ENCODE measurements around the gene KRT4. TPM values are rescaled to one million over a fixed set of nuclear protein-coding genes. Genes with fewer than 3 reads are reported as not detected.

KRT4 gene
- polyA plus RNA-seq, 4 donors = 0.48 to 0.76 (median 0.61) TPM

DNA sequence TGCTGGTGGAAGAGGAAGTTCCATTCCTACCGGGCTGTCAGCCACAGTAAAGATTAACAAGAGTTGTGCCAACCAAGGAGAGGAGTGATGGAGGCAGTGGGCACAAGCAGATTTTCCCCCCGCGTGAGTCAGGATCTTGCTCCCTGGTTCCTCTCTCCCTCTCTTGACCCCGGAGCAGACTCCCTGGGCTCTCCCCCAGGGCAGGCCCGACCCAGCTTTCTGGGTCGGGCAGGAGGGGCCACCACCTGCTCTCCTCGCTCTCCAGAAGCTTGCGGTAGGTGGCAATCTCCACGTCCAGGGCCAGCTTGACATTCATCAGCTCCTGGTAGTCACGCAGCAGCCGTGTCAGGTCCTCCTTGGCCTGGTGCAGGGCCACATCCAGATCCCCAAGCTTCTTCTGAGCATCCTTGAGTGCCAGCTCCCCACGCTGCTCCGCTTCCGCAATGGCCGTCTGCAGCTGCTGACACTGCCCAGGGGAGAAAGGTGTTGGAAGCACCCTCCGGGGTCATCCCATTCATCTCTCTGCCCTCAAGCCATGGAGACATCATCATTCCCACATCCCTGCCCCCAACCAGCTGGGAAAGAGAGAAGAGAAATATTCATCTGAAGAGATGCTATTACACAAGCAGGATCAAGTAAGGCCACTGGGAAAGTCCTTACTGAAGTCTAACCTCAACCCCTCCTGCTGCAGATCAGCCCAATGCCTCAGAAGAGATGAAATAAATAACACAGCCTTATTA, 9.0 kb upstream of the KRT4 start:
- no peak for DNase-seq (ENCODE audit: low read depth in 4 of 4, low spot score in 2 of 4)

DNA sequence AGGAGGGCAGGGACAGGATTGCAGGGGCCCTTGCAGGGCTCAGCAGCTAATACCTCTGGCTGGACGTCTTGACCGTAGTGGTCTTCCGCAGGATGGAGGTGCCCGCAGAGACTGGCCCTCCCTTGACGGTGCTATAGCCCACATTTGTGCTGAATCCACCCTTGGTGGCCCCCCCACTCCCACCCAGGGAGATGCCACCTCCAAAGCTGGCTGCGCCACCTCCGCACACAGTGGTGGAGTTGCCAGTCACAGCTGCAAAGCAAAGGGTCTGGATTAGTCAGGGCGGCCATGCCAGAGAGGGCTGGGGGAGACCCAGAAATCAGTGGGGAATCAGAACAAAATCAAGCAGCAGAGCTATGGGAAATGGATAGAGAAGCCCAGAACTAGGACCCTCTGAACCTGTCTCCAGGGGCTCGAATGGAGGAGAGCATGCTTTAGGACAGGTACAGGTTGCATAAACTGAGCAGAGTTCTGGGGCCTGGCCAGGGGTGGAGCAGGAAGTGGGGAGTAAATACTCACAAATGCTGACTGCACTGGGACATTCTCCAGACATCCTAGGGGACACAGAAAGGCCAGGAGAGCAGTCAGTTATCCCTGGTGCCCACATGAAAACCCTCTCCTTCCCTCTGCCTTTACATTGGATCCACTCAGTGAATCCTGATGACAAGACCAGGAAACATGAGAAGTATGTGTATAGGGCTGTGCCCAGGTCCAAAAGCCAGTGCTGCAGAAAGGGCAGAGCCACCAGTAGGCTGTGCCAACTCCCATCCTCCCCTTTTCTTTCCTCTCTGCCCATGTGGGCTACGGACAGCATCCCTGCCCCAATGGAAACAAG, 8.1 kb upstream of the KRT4 start:
- DNase-seq (ENCODE audit: low read depth in 4 of 4, low spot score in 2 of 4) = no peak

- DNase-seq (ENCODE audit: low read depth in 4 of 4, low spot score in 2 of 4) = no peak
Measured at GRCh38 chr12:52821071-52821730, 7.3 kb upstream of the KRT4 start.

DNA sequence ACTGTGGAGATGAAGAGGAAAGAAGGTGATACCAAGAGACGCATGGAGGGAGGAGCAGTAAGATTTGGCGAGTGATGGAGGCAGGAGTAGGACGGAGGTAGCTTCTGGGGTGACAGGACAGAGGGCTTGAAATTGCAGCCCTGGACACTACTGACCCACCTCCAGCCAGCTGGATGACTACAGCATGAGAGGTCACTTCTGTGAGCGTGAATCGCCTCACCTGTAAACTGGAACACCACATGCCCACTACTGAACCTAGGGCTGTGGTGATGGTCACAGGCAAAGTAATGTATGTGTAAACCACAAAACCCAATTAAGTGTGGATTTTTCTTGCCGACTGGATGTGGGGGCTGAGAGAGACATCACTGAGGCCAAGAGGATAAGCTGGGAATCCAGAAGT, 6.6 kb upstream of the KRT4 start:
- DNase-seq (ENCODE audit: low read depth in 4 of 4, low spot score in 2 of 4) = no peak

GRCh38 chr12:52819731-52820510, 6.0 kb upstream of the KRT4 start:
- no peak for DNase-seq (ENCODE audit: low read depth in 4 of 4, low spot score in 2 of 4)

GRCh38 chr12:52818887-52819420, 5.0 kb upstream of the KRT4 start:
- no peak for DNase-seq (ENCODE audit: low read depth in 4 of 4, low spot score in 2 of 4)

DNA sequence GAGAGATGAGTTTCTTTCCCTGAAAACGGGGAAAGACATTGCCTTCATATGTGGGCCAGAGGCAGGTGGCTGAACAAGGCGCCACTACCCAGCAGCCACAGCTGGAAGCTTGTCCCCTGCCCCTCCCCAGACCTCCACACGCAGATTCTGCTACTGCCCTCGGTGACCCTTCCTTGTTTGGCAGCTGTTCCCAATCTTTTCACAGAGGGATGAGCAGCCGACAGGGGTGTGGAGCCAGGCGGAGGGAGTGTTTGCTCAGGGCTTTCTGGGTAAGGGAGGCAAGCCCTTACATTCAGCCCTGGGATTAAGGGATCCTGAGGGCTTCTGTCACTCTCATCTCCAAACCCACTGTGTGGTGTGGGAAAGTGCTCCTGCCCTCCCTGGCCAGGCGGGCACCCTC, 4.5 kb upstream of the KRT4 start:
- DNase-seq (ENCODE audit: low read depth in 4 of 4, low spot score in 2 of 4) = peak in 1 of 4 donors; percentile 15

DNA sequence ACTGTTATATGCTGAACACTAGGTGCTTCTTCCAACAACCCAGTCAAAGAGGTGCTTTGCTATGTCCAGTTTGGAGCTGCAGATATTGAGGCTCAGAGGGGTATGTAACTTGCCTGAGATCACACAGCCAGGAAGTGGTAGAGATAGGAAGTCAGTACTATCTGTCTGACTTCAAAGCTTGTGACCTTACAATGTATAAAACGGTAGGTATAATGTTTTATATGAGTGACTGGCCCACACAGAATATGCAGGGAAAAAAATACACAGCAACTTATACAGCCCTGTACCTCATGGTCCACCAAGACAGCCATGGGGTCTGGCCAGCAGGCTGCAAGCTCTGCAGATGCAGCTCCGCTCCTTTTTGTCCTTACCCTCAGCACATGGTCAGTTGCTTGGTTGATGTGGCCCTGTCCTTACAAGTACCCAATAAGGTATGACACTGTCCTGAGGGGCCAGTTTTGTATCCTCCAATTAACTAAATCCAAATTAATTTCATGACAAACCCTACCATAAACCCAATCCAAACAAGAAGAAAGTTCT, 3.9 kb upstream of the KRT4 start:
- DNase-seq (ENCODE audit: low read depth in 4 of 4, low spot score in 2 of 4) = no peak

DNA sequence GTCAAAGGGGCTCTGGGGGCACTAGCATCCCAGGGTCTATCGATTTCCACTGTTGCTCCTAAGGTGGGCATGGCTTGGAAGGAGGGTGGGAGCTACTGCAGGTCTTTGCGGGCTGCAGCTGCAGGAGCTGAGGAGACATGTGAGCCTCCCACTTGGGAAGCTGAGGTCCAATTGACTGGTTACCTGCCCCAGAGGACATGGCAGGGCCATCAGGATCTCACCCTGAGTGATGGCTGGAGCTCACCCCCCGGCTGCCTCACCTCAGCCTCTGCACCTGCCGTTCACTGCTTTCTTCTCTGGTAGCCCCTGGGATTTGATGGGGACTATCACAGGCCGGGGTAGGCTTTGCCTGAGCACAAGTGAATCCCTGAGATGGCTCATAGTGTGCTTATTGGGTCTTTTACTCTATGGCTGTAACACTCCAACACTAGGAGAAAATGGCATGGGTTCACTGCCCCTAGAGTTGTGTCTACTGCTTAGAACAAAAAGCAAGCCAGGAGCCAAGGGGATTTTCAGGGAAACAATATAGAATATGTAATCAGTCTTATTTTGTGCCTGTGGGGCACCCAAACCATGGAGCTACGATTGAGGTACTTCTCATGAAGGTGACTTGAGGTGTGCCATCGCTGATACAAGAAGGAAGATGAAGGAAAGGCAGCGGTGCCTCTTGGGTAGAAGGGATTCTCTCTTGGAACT, 3.2 kb upstream of the KRT4 start:
- DNase-seq (ENCODE audit: low read depth in 4 of 4, low spot score in 2 of 4) = no peak

- no peak for DNase-seq (ENCODE audit: low read depth in 4 of 4, low spot score in 2 of 4)
Measured at GRCh38 chr12:52815676-52816588, 2.0 kb upstream of the KRT4 start.

DNA sequence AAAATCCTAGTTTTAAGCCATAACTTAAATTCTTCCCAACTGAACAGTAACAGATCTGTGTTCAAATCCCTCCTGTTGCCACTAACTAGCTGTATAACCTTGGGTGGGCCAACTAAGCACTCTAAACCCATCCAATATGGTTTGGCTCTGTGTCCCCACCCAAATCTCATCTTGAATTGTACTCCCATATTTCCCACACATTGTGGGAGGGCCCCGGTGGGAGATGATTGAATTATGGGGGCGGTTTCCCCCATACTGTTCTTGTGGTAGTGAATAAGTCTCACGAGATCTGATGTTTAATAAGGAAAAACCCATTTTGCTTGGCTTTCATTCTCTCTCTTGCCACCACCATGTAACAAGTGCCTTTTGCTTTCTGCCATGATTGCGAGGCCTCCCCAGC, 1.2 kb upstream of the KRT4 start:
- DNase-seq (ENCODE audit: low read depth in 4 of 4, low spot score in 2 of 4) = no peak

DNA sequence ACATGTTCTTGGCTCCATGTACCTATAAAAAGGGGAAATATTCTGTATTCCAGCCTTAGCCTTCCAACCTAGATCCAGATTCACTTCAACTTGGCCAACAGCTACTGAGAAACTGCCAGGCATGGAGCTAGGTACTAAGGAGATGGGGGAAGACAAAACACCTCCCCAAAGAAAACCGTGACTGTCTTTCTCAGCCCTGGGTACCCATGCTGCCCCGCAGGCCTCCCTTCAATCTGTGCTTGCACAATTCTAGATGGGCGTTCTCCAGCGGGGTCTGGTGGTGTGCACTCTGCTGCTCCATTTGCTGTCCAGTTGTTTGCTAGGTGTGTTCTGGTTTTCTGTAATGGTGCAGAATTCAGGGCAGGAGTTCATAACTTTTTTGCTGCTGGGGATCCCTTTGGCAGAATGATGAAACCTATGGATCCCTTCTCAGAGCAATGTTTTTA, 817 bp upstream of the KRT4 start:
- DNase-seq (ENCODE audit: low read depth in 4 of 4, low spot score in 2 of 4) = no peak

DNA sequence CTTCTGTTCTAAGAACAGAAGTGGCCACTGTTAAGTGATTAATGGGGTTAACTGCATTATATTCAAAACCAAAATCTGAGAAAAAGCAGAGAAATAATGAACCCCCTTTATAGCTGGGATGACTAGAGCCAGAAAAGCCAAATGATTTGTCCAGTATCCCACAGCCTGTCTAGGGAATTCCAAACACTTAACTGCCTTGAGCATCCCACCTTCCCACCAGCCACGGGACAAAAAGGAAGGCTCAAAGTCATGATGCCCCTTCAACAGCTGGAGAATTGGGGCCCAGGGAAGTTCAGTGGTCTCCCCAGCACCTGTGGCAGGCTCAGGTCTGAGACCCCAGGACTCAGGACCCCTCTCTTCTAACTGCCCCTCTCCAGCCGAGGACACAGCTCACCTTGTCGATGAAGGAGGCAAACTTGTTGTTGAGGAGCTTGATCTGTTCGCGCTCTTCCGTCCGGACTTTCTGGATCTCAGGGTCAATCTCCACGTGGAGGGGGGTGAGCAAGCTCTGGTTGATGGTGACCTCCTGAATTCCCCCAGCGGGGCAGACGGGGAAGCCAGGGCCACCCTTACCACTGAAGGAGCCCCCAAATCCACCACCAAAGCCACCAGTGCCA, 605 bp downstream of the KRT4 start:
- DNase-seq (ENCODE audit: low read depth in 4 of 4, low spot score in 2 of 4) = no peak

DNA sequence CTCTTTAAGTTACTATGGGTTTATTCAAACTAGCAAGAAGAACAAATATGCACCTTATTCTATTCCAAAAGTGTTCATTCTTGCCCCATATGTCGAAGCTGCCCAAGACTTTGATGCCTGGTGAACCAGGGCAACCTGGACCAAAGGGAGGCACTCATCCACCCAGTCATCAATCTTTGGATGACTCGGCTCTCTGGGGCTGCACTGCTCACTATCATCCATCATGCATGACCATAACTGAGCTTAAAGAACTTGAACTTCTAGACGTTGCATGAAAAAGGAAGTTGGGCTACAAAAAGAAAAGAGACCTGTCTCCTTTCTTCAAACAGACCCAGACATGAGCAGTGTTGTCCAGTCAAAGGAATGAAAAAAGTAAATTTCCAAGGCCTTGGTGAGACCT, 1.2 kb downstream of the KRT4 start:
- no peak for DNase-seq (ENCODE audit: low read depth in 4 of 4, low spot score in 2 of 4)

DNA sequence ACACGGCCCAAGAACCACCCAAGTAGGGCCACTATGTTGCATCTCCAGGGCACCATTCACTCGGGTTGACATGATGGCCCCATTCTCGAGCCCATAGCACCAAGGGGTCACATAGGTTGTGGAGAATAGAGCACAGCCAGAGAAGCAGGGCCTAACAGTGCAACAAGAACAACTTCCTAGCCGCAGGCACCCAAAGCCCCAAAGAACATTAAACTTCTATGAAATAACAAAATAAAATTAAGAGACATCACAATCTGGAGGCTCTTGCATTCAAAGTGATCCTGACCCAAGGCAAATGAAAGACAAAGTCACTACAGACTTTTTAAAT, 1.9 kb downstream of the KRT4 start:
- no peak for DNase-seq (ENCODE audit: low read depth in 4 of 4, low spot score in 2 of 4)

DNA sequence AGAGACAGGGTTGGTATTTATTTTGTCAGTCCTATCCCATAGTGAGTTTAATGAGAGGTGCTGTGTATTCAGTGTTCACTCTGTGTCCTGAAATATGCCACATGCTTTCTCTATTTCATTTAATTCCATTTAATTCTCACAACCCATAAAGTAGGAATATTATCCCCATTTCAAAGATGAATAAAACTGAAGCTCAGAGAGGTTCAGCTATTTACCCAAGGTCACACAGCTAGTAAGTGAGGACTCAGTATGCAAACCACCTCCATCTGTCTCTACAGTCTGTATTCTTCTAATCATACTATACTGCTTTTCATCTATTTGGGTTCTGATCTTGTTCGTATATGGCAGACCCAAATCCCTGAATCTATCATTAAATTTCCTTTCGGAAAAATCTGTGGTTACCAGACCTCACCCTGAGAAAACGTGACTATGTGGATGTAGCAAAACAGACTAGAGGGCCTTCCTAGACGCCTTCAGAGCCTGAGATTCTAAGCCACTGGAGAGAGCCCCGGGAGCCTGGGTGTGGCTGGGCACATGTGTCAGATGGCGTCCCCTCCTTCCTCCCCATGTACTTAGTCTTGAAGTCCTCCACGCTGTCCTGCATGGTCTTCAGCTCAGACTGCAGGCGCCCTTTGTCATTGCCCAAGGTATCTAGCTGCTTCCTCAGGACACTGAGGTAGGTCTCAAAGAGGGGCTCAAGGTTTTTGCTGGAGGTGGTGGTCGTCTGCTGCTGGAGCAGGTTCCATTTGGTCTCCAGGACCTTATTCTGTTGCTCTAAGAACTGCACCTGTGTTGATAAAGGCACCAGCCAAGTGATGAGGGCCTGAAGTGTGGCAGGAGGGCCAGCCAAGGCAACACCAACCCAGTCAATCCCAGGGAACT, 2.5 kb downstream of the KRT4 start:
- DNase-seq (ENCODE audit: low read depth in 4 of 4, low spot score in 2 of 4) = no peak

- no peak for DNase-seq (ENCODE audit: low read depth in 4 of 4, low spot score in 2 of 4)
Measured at GRCh38 chr12:52810554-52810953, 3.4 kb downstream of the KRT4 start.

All from left renal cortex interstitium (tissue), 4 donors.